GM18502 (cell line): ENCODE data around the gene ZSCAN1.

Experiments used
- ATAC-seq: cut with Tn5 transposase; IDR thresholded peaks from one replicate; pipeline ENCODE4 v1.9.1; 2021; ENCODE audit warnings: mild to moderate bottlenecking; ENCODE audit not compliant: unreplicated experiment, poor library complexity

The ZSCAN1 gene

DNA sequence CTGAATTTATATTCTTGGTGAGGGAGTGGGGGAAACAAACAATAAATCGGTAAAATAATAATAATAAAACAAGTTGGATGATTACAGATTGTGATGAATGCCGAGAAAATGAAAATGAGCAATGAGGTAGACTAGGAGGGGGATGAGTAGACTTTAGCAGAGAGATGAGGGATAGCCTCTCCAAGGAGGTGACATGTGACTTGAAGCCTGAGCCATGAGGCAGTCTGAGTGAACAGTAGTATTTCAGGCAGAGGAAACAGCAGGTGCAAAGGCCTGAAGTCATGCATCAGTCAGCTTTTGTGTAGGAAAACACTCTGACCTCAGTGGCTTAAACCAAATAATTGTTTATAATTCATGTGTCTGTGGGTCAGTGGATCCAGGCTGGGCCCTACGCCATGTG is 29.9 kb downstream of the ZSCAN1 start:
- no peak for ATAC-seq

DNA sequence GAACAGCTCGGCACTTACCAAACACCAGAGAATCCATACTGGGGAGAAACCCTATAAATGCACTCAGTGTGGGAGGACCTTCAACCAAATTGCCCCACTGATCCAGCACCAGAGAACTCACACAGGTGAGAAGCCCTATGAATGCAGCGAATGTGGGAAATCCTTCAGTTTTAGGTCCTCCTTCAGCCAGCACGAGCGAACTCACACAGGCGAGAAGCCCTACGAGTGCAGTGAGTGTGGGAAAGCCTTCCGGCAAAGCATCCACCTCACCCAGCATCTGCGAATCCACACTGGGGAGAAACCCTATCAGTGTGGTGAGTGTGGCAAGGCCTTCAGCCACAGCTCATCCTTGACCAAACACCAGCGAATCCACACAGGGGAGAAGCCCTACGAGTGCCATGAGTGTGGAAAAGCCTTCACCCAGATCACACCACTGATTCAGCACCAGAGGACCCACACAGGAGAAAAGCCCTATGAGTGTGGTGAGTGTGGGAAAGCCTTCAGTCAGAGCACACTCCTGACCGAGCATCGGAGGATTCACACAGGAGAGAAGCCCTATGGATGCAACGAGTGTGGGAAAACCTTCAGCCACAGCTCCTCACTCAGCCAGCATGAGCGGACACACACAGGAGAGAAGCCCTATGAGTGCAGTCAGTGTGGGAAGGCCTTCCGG is 33.6 kb downstream of the ZSCAN1 start:
- no peak for ATAC-seq

DNA sequence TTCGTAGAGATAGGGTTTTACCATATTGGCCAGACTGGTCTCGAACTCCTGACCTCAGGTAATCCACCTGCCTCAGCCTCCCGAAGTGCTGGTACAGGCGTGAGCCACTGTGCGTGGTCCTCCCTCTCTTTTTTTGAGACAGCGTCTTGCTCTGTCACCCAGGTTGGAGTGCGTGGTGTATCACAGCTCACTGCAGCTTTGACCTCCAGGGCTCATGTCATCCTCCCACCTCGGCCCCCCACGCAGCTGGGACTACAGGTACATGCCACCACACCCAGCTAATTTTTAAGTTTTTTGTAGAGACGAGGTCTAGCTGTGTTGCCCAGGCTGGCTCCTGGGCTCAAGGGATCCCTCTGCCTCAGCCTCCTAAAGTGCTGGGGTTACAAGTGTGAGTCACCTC is 46.0 kb downstream of the ZSCAN1 start:
- ATAC-seq = no peak

DNA sequence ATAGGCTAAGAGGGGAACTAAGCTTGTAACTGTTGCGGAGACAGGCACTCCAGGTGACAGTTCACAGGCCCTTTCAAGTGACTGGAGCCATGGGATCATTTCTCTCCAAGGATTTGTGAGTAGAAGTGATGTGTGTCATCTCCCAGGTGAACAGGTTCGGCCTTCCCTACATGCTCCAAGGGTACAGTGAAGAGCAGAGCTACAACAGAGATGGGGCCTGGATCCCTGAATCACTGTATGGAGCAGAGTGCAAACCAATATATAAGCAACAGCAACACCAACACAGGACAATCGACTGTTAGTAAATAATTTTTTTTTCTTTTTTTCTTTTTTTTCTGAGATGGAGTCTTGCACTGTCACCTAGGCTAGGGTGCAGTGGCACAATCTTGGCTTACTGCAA is 49.2 kb downstream of the ZSCAN1 start:
- no peak for ATAC-seq

DNA sequence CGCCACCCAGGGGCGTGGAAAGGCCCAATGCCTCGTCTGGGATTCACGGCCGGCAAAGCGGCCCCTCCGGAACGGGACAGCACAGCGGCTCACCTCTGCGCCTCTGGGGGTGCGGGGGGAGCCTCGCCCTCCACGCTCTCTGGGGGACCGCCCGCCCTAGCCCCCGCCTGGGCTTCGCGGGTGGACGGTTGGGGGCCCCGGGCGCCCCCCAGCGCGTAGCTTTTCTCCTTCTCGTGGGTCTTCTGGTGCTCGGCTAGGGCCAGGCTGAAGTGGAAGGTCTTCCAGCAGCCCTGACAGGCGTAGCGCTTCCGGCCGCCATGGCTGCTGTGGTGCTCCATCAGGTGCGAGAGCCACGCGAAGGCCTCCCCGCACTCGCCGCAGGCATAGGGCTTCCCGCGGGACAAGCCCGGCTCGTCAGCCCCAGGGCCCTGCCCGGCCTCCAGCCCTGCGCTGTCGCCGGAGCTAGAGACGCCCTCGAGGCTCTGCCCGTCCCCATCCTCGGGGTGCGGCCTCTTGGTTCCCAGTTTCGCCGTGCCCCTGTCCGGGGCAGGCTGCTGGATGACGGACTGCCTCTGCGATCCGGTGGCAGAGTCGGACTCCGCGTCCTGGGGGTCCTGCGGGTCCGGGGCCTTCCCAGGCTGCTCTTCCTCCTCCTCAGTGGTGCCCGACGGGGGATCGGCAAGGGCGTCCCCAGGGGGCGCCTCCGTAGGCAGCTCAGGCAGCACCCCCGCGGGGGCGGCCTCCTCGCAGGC is 50.9 kb downstream of the ZSCAN1 start:
- ATAC-seq = no peak

DNA sequence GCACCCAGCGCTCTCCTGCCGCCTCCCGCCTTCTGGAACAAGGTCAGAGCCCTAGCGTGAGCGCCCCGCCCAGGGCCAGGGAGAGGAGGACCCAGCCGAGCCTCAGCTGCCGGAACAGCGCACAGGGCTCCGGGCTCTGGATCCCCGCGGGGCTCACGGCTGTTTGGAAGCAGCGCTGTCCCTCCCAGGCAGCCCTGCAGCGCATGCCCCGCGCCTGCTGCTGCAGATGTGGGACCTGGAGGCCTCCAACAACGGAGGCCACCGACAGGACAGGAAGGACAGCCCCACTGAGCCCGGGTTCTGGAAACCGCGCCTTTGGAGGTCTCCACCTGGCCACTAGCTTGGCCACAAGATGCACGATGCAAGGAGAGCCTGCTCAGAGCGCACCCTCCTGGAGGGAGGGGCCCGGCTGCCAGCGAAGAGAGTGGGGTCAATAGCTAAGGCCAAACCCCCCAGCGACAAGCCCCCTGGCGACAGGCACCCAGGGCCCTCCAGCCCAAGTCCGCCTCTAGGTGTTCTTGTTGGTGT is 51.6 kb downstream of the ZSCAN1 start:
- ATAC-seq = no peak

DNA sequence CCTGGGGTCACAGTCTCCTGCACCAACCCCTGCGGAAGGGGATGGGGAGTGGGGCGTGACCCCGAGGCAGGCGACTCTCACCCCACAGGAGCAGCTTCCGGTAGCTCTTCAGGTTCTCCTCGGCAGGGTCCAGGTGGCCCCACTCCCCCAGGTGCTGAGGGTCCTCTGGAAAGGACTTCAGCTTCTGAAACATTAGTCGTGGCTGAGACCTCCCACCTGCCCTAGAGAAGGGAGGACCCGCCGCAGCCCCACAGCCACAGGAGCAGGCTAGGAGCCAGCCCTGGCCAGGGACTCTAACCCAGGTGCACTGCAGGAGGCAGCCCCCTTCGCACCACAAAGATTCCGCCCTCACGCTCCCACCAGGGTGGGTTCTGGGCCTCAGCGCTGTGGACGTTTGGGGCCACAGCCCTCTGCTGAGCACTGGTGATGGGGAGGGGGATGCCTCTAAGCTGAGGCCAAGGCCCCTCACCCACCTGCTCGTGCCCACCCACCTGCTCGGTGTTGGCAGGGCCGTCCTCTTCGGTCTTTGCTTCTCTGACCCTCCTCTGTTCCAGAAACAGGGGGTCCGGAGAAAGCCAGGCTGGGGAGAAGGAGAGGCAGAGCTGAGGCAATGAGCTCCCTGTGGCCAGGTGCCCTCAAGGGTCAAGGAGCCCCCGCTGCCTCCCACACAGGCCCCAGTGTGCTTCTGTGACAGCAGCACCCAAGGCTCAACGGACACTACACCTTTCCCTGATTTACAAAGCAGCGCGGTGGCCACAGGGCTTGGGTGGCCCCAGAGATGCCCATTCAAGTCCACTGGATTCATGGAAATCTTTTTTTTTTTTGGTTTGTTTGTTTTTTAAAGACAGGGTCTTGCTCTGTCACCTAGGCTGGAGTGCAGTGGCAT is 53.2 kb downstream of the ZSCAN1 start:
- ATAC-seq = no peak

DNA sequence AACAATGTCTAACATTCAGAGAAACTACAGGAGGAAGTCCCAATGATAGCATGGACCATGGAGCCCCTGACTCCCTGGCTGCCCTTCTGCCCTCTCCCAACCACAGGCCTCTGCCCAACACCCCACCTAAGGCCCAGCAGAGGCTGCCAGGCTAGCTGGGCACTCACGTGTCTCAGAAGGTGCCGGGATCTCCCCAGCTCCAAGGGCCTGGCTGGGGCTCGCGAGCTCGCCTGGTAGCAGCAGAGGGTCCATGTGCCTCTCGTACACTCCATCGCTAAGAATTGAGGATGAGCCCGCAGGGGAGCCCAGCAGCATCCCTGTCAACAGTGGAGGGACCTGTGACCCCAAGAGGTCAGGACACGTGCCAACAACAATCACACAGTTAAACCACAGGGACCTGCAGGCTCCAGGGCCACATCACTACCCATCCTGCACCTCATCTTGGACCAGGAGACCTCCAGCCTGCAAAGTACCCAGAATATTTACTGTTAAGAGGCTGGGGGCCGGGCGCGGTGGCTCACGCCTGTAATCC is 54.8 kb downstream of the ZSCAN1 start:
- no peak for ATAC-seq

DNA sequence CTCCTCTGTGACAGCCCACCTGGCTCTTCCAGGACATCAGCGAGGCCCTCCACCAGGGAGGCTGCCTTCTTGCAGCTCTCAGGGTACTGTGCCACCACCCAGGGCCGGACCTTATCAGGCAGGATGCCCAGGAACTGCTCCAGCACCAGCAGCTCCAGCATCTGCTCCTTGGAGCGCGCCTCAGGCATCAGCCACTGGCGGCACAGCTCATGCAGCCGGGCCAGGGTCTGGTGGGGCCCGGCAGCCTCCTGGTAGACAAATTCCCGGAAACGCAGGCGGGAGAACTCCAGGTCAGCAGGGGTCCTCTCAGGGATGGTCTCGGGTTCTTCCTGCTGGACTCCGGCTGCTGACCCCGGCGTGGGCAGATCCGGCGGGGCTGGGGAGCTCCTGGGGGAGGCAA is 56.0 kb downstream of the ZSCAN1 start:
- ATAC-seq = no peak

DNA sequence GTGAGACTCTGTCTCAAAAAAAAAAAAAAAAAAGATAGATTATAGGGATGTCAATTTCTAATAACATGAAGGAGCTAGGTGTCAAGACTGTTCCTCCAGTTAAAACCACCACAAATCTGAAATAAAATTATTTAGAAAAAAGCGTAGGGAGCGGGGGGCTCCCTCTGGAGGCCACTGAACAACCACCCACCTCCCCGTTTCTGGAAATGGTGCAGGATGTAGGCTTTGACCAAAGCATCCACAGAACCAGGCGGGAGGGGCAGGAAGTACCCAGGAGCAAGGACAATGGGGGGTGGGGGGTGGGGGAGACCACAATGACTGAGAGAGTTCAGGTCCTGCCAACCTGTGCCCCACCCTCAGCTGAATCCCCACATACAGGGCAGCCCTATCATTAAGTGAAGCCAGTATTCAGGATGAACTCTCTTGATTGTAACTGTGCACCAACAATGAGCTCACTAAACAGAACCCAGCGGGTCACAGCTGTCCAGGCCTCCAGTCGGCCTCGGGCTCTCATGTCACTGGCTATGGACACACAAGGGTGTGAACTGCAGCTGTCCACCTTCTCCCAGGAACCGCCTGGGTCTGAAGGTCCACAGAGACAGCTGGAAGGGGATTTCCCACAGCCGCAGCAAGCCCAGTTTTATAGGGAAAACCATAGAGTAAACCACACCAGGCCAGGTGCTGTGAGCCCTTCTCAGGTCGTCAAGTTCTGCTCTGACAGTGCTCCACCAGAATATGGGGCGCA is 57.6 kb downstream of the ZSCAN1 start:
- no peak for ATAC-seq

DNA sequence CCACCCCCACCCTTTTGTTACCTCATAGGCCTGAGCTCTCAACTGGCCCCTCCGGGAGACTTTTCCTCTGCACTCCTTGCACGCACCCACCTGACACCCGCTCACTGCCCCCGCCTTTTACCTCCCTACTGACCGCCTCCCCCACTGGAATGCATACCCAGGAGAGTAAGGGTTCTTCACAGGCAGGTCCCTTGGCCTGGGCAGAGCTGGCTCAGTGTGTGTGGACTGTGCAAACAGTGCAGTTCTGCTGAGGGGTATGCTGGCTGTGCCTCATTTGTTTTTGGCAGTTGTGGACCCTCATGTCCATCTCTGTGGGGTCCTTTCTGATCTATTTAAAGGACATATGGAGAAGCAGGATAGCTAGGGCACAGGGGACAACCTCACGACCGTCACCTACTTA is 59.2 kb downstream of the ZSCAN1 start:
- ATAC-seq = no peak

DNA sequence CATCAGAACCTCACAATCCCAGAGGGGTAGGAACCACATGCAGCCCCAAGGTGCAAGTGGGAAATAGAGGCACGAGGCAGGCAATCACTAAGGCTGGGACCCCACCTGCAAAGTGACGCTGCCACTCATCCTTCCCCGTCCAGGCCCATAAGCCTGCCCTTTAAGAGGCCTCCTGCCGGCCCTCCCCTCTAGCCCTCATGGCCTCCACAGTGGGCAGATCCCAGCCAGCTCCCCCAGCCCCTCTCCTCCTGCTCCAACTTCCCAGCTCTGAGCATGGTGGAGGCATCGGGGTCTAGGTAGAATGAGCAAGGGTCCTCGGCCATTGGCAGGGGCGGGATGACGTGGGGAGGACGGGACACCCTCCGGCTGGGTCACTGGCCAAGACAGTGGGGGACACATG is 61.5 kb downstream of the ZSCAN1 start:
- ATAC-seq = no peak

DNA sequence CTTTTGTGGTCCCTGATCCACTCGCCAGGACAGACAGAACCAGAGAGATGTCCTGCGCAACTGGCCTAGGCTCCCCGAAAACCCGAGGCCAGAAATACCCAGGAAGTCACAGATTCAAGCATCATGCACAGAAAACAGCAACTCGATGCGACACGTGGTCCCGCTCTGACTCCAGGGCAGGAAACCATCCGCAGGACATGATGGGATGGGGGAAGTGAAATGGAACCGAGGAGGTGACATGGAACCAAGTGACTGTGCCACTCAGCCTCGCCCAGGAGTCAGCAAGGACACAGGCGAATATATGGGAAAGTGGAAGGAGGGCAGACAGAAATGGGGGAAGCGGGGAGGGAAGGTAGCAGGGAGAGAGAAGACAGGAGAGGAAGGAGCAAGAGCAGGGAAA is 63.1 kb downstream of the ZSCAN1 start:
- no peak for ATAC-seq

DNA sequence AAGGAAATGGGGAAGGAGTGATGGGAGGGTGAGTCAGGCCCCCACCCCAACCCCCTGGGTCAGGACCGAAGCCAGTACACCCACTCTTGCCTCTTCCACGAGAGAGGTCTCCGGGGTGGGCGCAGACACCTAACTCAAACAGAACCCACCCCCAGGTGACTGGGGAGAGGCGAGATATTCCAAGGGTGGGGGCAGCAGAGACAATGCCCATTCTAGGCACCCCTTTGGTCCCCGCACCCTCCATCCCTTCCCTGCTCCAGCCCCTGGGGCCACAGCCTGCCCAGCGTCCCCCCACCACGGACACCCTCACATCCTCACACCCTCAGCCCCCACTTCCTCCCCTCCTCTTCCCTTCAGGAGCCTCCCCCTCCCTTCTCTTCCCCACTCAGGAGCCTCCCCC is 63.5 kb downstream of the ZSCAN1 start:
- ATAC-seq = no peak

DNA sequence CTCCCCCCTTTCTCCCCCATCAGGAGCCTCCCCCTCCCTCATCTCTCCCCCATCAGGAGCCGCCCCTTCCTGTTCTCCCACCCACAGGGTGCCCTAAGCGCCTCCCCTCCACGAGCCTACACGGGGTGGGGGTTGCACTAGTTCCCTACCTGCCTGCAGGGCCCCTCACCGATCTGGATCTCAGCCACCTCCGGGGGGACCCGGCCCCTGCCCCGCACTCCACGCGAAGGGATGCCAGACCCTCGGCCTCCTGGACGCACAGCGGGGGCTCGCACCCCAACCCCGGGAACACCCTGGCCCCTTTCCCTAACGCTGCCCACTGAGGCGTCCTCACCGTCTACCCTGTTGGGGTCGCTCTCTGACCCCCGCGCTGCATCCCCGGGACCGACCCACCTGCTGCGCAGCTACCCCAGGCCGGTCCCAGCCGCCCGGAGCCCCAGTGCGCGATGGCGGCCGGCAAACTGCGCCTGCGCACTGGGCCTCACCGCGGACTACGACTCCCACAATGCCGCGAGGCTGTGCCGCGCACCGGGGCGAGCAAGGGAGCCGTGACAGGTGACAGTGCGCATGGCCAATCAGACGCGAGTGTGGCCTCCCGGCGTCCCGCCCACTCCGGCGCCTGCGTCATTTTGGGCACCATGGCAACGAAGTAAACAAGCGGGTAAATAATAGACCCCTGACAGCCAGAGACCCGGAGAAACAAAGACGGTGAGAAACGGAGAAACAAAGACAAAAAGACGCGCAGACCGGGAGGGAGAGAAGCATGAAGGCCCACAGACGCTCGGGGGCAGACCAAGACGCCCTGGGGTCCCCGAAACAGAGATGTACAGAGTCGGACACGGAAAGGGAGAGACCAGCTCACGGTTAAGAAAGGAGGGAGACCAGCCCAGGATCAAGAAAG is 64.2 kb downstream of the ZSCAN1 start, which contains the start of gene ZSCAN18:
Gene ZSCAN18, minus strand, starts transcription at position 451 of the 901 bp plus-strand sequence. CDS start 7,964 bp downstream, outside the sequence.
- peak; percentile 76 for ATAC-seq

DNA sequence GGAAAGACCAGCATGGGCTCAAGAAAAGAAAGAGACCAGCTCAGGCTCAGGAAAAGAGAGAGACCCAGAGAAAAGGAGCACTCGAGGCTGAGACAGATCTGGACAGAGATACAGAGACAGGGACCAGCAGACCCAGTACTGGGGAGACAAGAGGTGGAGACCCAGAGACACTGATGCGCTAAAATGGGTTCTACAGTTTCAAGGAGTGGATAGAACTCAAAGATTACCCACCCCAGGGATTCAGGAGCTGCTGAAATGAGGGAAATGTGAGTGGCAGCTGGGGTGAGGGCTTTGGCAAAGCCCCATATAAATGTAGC is 64.8 kb downstream of the ZSCAN1 start:
- ATAC-seq = no peak
